H1 (cell line): Measurements from ENCODE around the gene TUBB2B. TPM values are rescaled to one million over a fixed set of nuclear protein-coding genes. Genes with fewer than 3 reads are reported as not detected.

Source experiments
- ATF2 ChIP-seq: IDR thresholded peaks from 2 replicates; pipeline ENCODE4 v1.6.1; 2012; ENCODE audit warnings: low read length, inconsistent platforms
- KDM4A ChIP-seq: IDR thresholded peaks from one replicate; pipeline ENCODE4 v1.7.1; 2012; ENCODE audit warnings: low read depth, mild to moderate bottlenecking, moderate library complexity, low read length, inconsistent platforms; ENCODE audit not compliant: severe bottlenecking
- POLR2A ChIP-seq, 2 experiments: IDR thresholded peaks; 1 replicate in 1 of 2; 2 replicates in 1 of 2; pipeline ENCODE4 v1.6.1; 2011; ENCODE audit warnings: low read depth in 2 of 2, low read length in 2 of 2, mild to moderate bottlenecking in 2 of 2; ENCODE audit errors: control extremely low read depth in 1 of 2
- polyA plus RNA-seq, 7 experiments: library from polyadenylated mRNA; depleted of rRNA in 3 of 7; stranded (reverse) in 5 of 7; unstranded in 2 of 7; fragments of >200 nt in 5 of 7; fragments of 200-250 nt in 2 of 7; gene quantifications; 1 replicate in 5 of 7; 2 replicates in 1 of 7; 4 replicates in 1 of 7; pipeline versions ENCODE4 v1.2.1 to v1.2.3, GENCODE V29; 2011 to 2013; ENCODE audit warnings: missing spikeins in 2 of 7, mixed read lengths in 2 of 7
- total RNA-seq: library from RNA; stranded (reverse); fragmentation: NEBNext Ultra II Directional; extraction: Animal tissue kit (Norgen Biotek cat#: 25700); gene quantifications from 2 replicates; pipeline ENCODE4 v1.2.1, GENCODE V29; 2021

The TUBB2B gene
- total and polyA plus RNA-seq, 2 of the 8 experiments (the other 6 are each of a cell fraction or from before 2014, with no cell fraction given) = 612 to 722 TPM

GRCh38 chr6:3228771-3229565 is 1.5 kb upstream of the TUBB2B start (continued):
- 0 out of 2 replicates have a peak, but pooled peaks have one; percentile 54 for TF ChIP-seq ATF2
- 0 out of 3 replicates have a peak, but pooled peaks of 1 of the 2 experiments have one; percentile 32 for TF ChIP-seq POLR2A (IDR thresholded peaks at IDR 0.05; ENCODE audit: control extremely low read depth in 1 of 2, low read depth in 2 of 2, low read length in 2 of 2)
- peak; percentile 43 for TF ChIP-seq KDM4A
